GM06990 (cell line): ENCODE data around the gene EPX.
"Not testable (repeated sequence)": the region's sequence is repeated elsewhere in the genome, so short reads cannot be mapped to it uniquely, and the experiment has no call there.

ENCODE experiments used
- DNase-seq: peaks from one replicate; pipeline ENCODE4 v3.0.0-alpha.2; 2011; ENCODE audit not compliant: insufficient read length; ENCODE audit errors: extremely low read depth
- H3K27me3 ChIP-seq: replicated peaks from 2 replicates; pipeline ENCODE4 v1.6.0; 2011; ENCODE audit warnings: low read length; ENCODE audit not compliant: control insufficient read depth, insufficient read depth
- H3K36me3 ChIP-seq: 2 replicates; pipeline ENCODE4 v1.5.1; 2011; ENCODE audit warnings: low read length; ENCODE audit not compliant: control insufficient read depth, insufficient read depth
- H3K4me3 ChIP-seq: replicated peaks from 2 replicates; pipeline ENCODE4 v1.5.1; 2011; ENCODE audit warnings: low read depth, mild to moderate bottlenecking, control low read depth, low read length
- TF ChIP-seq, protein P1 (sequence below): IDR thresholded peaks from 2 replicates; pipeline ENCODE4 v1.5.1; 2011; ENCODE audit warnings: low read length, control low read depth, mild to moderate bottlenecking, inconsistent platforms; ENCODE audit not compliant: insufficient read depth, poor library complexity, severe bottlenecking

Gene EPX, protein sequence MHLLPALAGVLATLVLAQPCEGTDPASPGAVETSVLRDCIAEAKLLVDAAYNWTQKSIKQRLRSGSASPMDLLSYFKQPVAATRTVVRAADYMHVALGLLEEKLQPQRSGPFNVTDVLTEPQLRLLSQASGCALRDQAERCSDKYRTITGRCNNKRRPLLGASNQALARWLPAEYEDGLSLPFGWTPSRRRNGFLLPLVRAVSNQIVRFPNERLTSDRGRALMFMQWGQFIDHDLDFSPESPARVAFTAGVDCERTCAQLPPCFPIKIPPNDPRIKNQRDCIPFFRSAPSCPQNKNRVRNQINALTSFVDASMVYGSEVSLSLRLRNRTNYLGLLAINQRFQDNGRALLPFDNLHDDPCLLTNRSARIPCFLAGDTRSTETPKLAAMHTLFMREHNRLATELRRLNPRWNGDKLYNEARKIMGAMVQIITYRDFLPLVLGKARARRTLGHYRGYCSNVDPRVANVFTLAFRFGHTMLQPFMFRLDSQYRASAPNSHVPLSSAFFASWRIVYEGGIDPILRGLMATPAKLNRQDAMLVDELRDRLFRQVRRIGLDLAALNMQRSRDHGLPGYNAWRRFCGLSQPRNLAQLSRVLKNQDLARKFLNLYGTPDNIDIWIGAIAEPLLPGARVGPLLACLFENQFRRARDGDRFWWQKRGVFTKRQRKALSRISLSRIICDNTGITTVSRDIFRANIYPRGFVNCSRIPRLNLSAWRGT

GRCh38 chr17:58192612-58193011 lies at the start of gene EPX:
Gene EPX, plus strand, starts transcription at chr17:58192726. Its CDS starts 121 bp downstream, at chr17:58192847.
- Histone ChIP-seq H3K4me3 (no peak within 1 kb of the TSS), H3K36me3 (no peaks in the 10 kb centered on the region), H3K27me3 (no peaks in the 10 kb centered on the region; the same call in 1 of the 2 replicates)
- DNase-seq: no peak
- TF ChIP-seq, protein P1, sequence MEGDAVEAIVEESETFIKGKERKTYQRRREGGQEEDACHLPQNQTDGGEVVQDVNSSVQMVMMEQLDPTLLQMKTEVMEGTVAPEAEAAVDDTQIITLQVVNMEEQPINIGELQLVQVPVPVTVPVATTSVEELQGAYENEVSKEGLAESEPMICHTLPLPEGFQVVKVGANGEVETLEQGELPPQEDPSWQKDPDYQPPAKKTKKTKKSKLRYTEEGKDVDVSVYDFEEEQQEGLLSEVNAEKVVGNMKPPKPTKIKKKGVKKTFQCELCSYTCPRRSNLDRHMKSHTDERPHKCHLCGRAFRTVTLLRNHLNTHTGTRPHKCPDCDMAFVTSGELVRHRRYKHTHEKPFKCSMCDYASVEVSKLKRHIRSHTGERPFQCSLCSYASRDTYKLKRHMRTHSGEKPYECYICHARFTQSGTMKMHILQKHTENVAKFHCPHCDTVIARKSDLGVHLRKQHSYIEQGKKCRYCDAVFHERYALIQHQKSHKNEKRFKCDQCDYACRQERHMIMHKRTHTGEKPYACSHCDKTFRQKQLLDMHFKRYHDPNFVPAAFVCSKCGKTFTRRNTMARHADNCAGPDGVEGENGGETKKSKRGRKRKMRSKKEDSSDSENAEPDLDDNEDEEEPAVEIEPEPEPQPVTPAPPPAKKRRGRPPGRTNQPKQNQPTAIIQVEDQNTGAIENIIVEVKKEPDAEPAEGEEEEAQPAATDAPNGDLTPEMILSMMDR: no peak

GRCh38 chr17:58143335-58143734 lies 49.2 kb upstream of the EPX start:
- H3K27me3 ChIP-seq, H3K4me3 ChIP-seq, H3K36me3 ChIP-seq, DNase-seq: not testable (repeated sequence)

GRCh38 chr17:58144801-58145200 lies 47.7 kb upstream of the EPX start:
- no peak overlapping the region for H3K4me3 ChIP-seq
- no peak for DNase-seq
- TF ChIP-seq, protein P1: no peak
- H3K27me3 ChIP-seq: no peaks in the 10 kb centered on the region
- no peaks in the 10 kb centered on the region for H3K36me3 ChIP-seq

DNA sequence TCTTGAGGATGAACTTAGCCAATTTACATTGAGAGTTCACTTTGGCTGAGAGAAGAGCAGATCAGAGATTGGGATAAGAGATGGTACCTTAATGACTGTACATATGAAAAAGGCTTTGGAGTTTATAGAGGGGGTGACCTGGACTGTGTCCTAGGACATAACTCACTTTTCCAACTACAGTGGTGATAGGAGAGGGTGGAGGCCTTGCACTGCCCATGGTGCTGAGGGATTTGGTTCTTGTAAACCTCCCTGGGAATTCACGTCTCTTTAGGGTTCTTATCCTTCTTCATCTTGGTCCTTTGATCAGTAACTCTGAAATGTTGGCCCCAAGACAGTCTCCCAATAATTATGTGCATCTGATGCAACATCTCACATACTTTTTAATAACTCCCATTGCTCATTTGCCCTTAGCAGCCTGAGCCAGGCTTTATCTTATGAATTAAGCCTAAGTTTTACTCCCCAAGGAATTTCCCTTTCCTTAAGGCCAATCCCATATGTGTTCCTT lies 44.5 kb upstream of the EPX start, which contains the start of gene OR4D1:
Gene OR4D1, plus strand, starts transcription at position 455 of the 505 bp plus-strand sequence. CDS start 6,770 bp downstream, outside the sequence.
- H3K27me3 ChIP-seq: no peaks in the 10 kb centered on the region; the same call in 1 of the 2 replicates
- DNase-seq: no peak
- TF ChIP-seq, protein P1: no peak

DNA sequence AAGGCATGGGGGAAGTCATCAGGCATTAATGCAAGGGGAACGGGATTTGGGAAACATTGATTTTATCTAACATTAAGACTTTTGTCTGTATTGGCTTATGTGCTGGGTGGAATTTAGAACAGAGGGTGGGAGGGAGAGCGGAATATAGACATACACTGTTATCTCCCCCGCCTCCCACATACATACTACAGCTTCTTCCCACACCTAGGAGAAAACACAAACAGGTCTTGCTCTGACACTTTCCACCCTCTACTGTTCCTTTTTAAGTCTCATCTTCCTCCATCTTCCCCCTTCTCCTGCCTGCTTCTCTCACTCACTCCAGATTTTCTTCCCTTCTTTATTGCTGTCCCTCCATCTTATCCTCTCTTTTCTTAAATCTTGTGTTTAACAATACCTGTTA lies 43.9 kb upstream of the EPX start:
- DNase-seq: no peak
- Histone ChIP-seq H3K27me3 (no peaks in the 10 kb centered on the region; the same call in 1 of the 2 replicates), H3K36me3 (no peaks in the 10 kb centered on the region), H3K4me3 (no peak overlapping the region)
- TF ChIP-seq, protein P1: no peak

More for the DNA sequence above, 44.5 kb upstream of the EPX start, which contains the start of gene OR4D1:
- H3K36me3 ChIP-seq: no peaks in the 10 kb centered on the region
- no peak within 1 kb of the TSS for H3K4me3 ChIP-seq

- H3K4me3 ChIP-seq: no peak overlapping the region
- no peak for DNase-seq
- no peaks in the 10 kb centered on the region for H3K36me3 ChIP-seq
- H3K27me3 ChIP-seq: no peaks in the 10 kb centered on the region; the same call in 1 of the 2 replicates
- TF ChIP-seq, protein P1: no peak
These were observed 42.1 kb upstream of the EPX start for GRCh38 chr17:58150394-58150793.
